IMR-90 (cell line): ENCODE measurements around the gene OSBP2. TPM values are rescaled to one million over a fixed set of nuclear protein-coding genes. Genes with fewer than 3 reads are reported as not detected.

ENCODE experiments used
- ATAC-seq: fragments of 200-7000 bp; cut with Tn5 transposase; 2 replicates; pipeline ENCODE4 v1.9.1; 2020; ENCODE audit warnings: low read depth, mild to moderate bottlenecking, moderate library complexity
- BruUV-seq: library from RNA; stranded (reverse); fragments of 400-500 nt; replicated peaks from 2 replicates; lab custom pipeline; 2021; lab: Mats Ljungman, UMichigan
- CTCF ChIA-PET: fragments of 300-600 bp; formaldehyde crosslinking; extraction: SDS; loops from one replicate; lab custom pipeline; 2021; ENCODE audit warnings: antibody characterized with exemption; lab: Yijun Ruan, JAX
- POLR2A ChIA-PET: fragments of 300-600 bp; sonication (Branson Sonifier 250); formaldehyde crosslinking; loops from one replicate; lab custom pipeline; 2022; ENCODE audit warnings: antibody characterized with exemption; ENCODE audit not compliant: unreplicated experiment; lab: Charles Lee
- DNase-seq: peaks from one replicate; pipeline ENCODE4 v3.0.0; 2013
- H2AFZ ChIP-seq: replicated peaks from 2 replicates; pipeline ENCODE3; 2013; ENCODE audit warnings: low read length, mild to moderate bottlenecking; ENCODE audit not compliant: poor library complexity
- H2AK5ac ChIP-seq: 2 replicates; pipeline ENCODE4 v1.6.1; 2013; ENCODE audit warnings: low read depth, low read length, inconsistent platforms
- H2AK9ac ChIP-seq: replicated peaks from 2 replicates; pipeline ENCODE3; 2013; ENCODE audit warnings: mild to moderate bottlenecking, low read depth, low read length, moderate library complexity; ENCODE audit not compliant: poor library complexity
- H2BK120ac ChIP-seq: 2 replicates; pipeline ENCODE4 v1.6.1; 2013; ENCODE audit warnings: low read depth, low read length, inconsistent platforms
- H2BK15ac ChIP-seq: 3 replicates; pipeline ENCODE4 v1.6.1; 2013; ENCODE audit warnings: low read depth, low read length, inconsistent platforms
- H2BK20ac ChIP-seq: 2 replicates; pipeline ENCODE4 v1.6.1; 2013; ENCODE audit warnings: low read depth, mild to moderate bottlenecking, inconsistent platforms, low read length, moderate library complexity
- H2BK5ac ChIP-seq: 2 replicates; pipeline ENCODE4 v1.6.1; 2013; ENCODE audit warnings: mild to moderate bottlenecking, low read depth, low read length, inconsistent platforms; ENCODE audit not compliant: poor library complexity, severe bottlenecking
- H3K14ac ChIP-seq: replicated peaks from 2 replicates; pipeline ENCODE4 v1.6.1; 2013; ENCODE audit warnings: low read depth, low read length, inconsistent platforms
- H3K18ac ChIP-seq: 2 replicates; pipeline ENCODE4 v1.6.1; 2013; ENCODE audit warnings: low read depth, low read length, control low read depth
- H3K23ac ChIP-seq: 2 replicates; pipeline ENCODE4 v1.6.1; 2013; ENCODE audit warnings: low read depth, low read length, inconsistent platforms
- H3K27ac ChIP-seq: 2 replicates; pipeline ENCODE4 v1.5.1; 2013; ENCODE audit warnings: mild to moderate bottlenecking, control low read depth, low read length; ENCODE audit not compliant: insufficient read depth
- H3K27me3 ChIP-seq: 2 replicates; pipeline ENCODE4 v1.6.1; 2013; ENCODE audit warnings: low read length; ENCODE audit not compliant: control insufficient read depth, insufficient read depth
- H3K36me3 ChIP-seq: 2 replicates; pipeline ENCODE4 v1.6.1; 2013; ENCODE audit warnings: low read length, mixed read lengths; ENCODE audit not compliant: control insufficient read depth, insufficient read depth
- H3K4ac ChIP-seq: 2 replicates; pipeline ENCODE4 v1.6.1; 2013; ENCODE audit warnings: low read depth, low read length, inconsistent platforms
- H3K4me1 ChIP-seq: 2 replicates; pipeline ENCODE4 v1.6.1; 2013; ENCODE audit warnings: low read length, mixed read lengths; ENCODE audit not compliant: control insufficient read depth, insufficient read depth
- H3K4me2 ChIP-seq: 2 replicates; pipeline ENCODE4 v1.6.1; 2013; ENCODE audit warnings: low read depth, mild to moderate bottlenecking, control low read depth, low read length, moderate library complexity
- H3K4me3 ChIP-seq: 2 replicates; pipeline ENCODE4 v1.5.1; 2013; ENCODE audit warnings: low read depth, mild to moderate bottlenecking, control low read depth, low read length, moderate library complexity; ENCODE audit not compliant: insufficient read depth
- H3K56ac ChIP-seq: 2 replicates; pipeline ENCODE4 v1.6.1; 2013; ENCODE audit warnings: low read length, inconsistent platforms; ENCODE audit not compliant: insufficient read depth; ENCODE audit errors: extremely low read depth
- H3K79me1 ChIP-seq, 2 experiments: 2 replicates each; pipeline ENCODE4 v1.6.1; 2013; ENCODE audit warnings: low read length in 2 of 2, inconsistent platforms in 1 of 2, low read depth in 1 of 2
- H3K9ac ChIP-seq: 2 replicates; pipeline ENCODE4 v1.6.1; 2013; ENCODE audit warnings: low read depth, low read length, control low read depth
- H3K9me1 ChIP-seq: 2 replicates; pipeline ENCODE4 v1.6.1; 2013; ENCODE audit warnings: low read length, inconsistent platforms; ENCODE audit not compliant: insufficient read depth
- H3K9me3 ChIP-seq: 2 replicates; pipeline ENCODE4 v1.6.1; 2013; ENCODE audit warnings: low read length; ENCODE audit not compliant: control insufficient read depth, insufficient read depth
- H4K20me1 ChIP-seq: 2 replicates; pipeline ENCODE4 v1.6.1; 2013; ENCODE audit warnings: low read length, inconsistent platforms; ENCODE audit not compliant: insufficient read depth
- H4K5ac ChIP-seq: 2 replicates; pipeline ENCODE4 v1.6.1; 2013; ENCODE audit warnings: mild to moderate bottlenecking, low read depth, low read length, control low read depth
- H4K8ac ChIP-seq, 2 experiments: 2 replicates each; pipeline ENCODE4 v1.6.1; 2013; ENCODE audit warnings: low read depth in 2 of 2, low read length in 2 of 2, control low read depth in 1 of 2, inconsistent platforms in 1 of 2
- H4K91ac ChIP-seq: 2 replicates; pipeline ENCODE4 v1.6.1; 2013; ENCODE audit warnings: low read depth, low read length, inconsistent platforms; ENCODE audit not compliant: insufficient read depth
- CHD1 ChIP-seq: IDR thresholded peaks from 2 replicates; pipeline ENCODE4 v1.6.1; 2012; ENCODE audit warnings: low read depth, low read length, improper control_type of control experiment
- WGBS, 2 experiments: methylation state at CpG; one replicate each; pipeline versions ENCODE4 v1.1.5 to v1.1.7; 2013; ENCODE audit warnings: missing lambda C conversion rate in 2 of 2; ENCODE audit not compliant: insufficient read length in 1 of 2; ENCODE audit errors: extremely low coverage in 2 of 2; 5-methylcytosine and 5-hydroxymethylcytosine counted together
- dilution Hi-C: fragments of 300-500 bp; cut with HindIII; formaldehyde crosslinking; loops from one replicate; pipeline ENCODE4 v1.14.3; 2018; ENCODE audit warnings: low sequenced_read_pairs; ENCODE audit not compliant: unreplicated experiment
- in situ Hi-C: fragments of 300-500 bp; cut with MboI; formaldehyde crosslinking; loops from 3 replicates; pipeline ENCODE4 v1.14.3; 2019; ENCODE audit warnings: low sequenced_read_pairs, inconsistent platforms, mixed read lengths
- intact Hi-C: fragments of 100-400 bp; cut with micrococcal nuclease; formaldehyde crosslinking; loops from 2 replicates; pipeline ENCODE4 v1.10.0; 2022
- polyA plus RNA-seq, 3 experiments: library from polyadenylated mRNA; depleted of rRNA; stranded (reverse); fragments of >200 nt; gene quantifications; 2 replicates each; pipeline ENCODE4 v1.2.3, GENCODE V29; 2012; ENCODE audit warnings: low replicate concordance in 1 of 3
- total RNA-seq: library from RNA; depleted of rRNA; stranded (reverse); fragments of >200 nt; gene quantifications from 2 replicates; pipeline ENCODE4 v1.2.3, GENCODE V29; 2012

OSBP2 gene
- total and polyA plus RNA-seq, 2 of the 4 experiments (the other 2 are of a cell fraction), result 1.8 to 2.2 TPM

- Histone ChIP-seq H3K27me3 (no peaks in the 10 kb centered on the region; the same call in 1 of the 2 replicates), H4K91ac (no peak overlapping the region), H3K14ac (no peak overlapping the region), H3K4me3 (no peak overlapping the region), H2AK9ac (no peak overlapping the region), H2BK5ac (no peak overlapping the region), H3K4me2 (no peak overlapping the region), H3K56ac (no peak overlapping the region), H4K20me1 (0 out of 2 replicates have a peak, but pooled peaks cover under 1% of the 10 kb centered on the region), H3K4me1 (no peaks in the 10 kb centered on the region), H2BK120ac (no peak overlapping the region), H3K4ac (no peak overlapping the region), H3K18ac (no peak overlapping the region), H3K36me3 (no peaks in the 10 kb centered on the region), H2BK20ac (no peak overlapping the region), H4K5ac (no peak overlapping the region), H2AK5ac (no peak overlapping the region), H2BK15ac (no peak overlapping the region), H3K9me1 (no peaks in the 10 kb centered on the region), H3K23ac (no peak overlapping the region), H4K8ac (no peak overlapping the region), H2AFZ (no peak overlapping the region), H3K27ac (no peak overlapping the region), H3K9ac (no peak overlapping the region), H3K9me3 (no peaks in the 10 kb centered on the region), H3K79me1 (no peaks in the 10 kb centered on the region)
- BruUV-seq, result no TSS peak
- dilution Hi-C loops (no loop called here), intact Hi-C loops (no loop called here), in situ Hi-C loops (no loop called here)
- no peak for TF ChIP-seq CHD1
- 88% methylated on average over 5 of the region's 9 CpGs; no CpG with 5 or more reads in 1 of the 2 experiments for WGBS, 2 experiments
- ATAC-seq (no peak), DNase-seq (no peak)
- POLR2A ChIA-PET, result no interaction called here
- CTCF ChIA-PET, result no interaction called here
These were observed 190.9 kb downstream of the OSBP2 start for GRCh38 chr22:30885591-30885990.
